GM23338 (cell line): Measurements from ENCODE around the gene ABCA4. TPM values are rescaled to one million over a fixed set of nuclear protein-coding genes. Genes with fewer than 3 reads are reported as not detected.

Experiments
- ATAC-seq: fragments of 200-7000 bp; cut with Tn5 transposase; 3 replicates; pipeline ENCODE4 v1.9.1; 2020
- DNase-seq: peaks from one replicate; pipeline ENCODE4 v3.0.0-alpha.2; 2015; ENCODE audit warnings: low spot score
- H2AFZ ChIP-seq: fragments of 200-600 bp; sonication (generic); 2 replicates; pipeline ENCODE4 v1.8.0; 2016; ENCODE audit warnings: antibody characterized with exemption, mild to moderate bottlenecking, moderate library complexity
- H3F3A ChIP-seq: fragments of 200-600 bp; sonication (generic); replicated peaks from 2 replicates; pipeline ENCODE4 v1.8.0; 2017; ENCODE audit warnings: antibody characterized with exemption, mixed run types, low read depth
- H3K27ac ChIP-seq: fragments of 200-600 bp; sonication (generic); 2 replicates; pipeline ENCODE4 v1.6.1; 2016; ENCODE audit warnings: low read depth
- H3K27me3 ChIP-seq: fragments of 200-600 bp; sonication (generic); 2 replicates; pipeline ENCODE4 v1.8.0; 2016; ENCODE audit warnings: mild to moderate bottlenecking, mixed run types, moderate library complexity; ENCODE audit not compliant: insufficient read depth
- H3K36me3 ChIP-seq: fragments of 200-600 bp; sonication (generic); 2 replicates; pipeline ENCODE4 v1.8.0; 2016; ENCODE audit warnings: mild to moderate bottlenecking; ENCODE audit not compliant: insufficient read depth
- H3K4me1 ChIP-seq: fragments of 200-600 bp; sonication (generic); 2 replicates; pipeline ENCODE4 v1.8.0; 2016; ENCODE audit warnings: mild to moderate bottlenecking, moderate library complexity; ENCODE audit not compliant: insufficient read depth
- H3K4me2 ChIP-seq: fragments of 200-600 bp; sonication (generic); 2 replicates; pipeline ENCODE4 v1.7.1; 2017; ENCODE audit warnings: mixed run types
- H3K4me3 ChIP-seq: fragments of 200-600 bp; sonication (generic); 2 replicates; pipeline ENCODE4 v1.6.1; 2016; ENCODE audit warnings: mixed run types
- H3K79me2 ChIP-seq: fragments of 200-600 bp; sonication (generic); replicated peaks from 2 replicates; pipeline ENCODE4 v1.8.0; 2017; ENCODE audit warnings: mild to moderate bottlenecking; ENCODE audit not compliant: insufficient read depth
- H3K9me2 ChIP-seq: fragments of 200-600 bp; sonication (generic); 2 replicates; pipeline ENCODE4 v1.8.0; 2017; ENCODE audit not compliant: insufficient read depth
- H4K20me1 ChIP-seq: fragments of 200-600 bp; sonication (generic); replicated peaks from 2 replicates; pipeline ENCODE4 v1.8.0; 2017; ENCODE audit warnings: mild to moderate bottlenecking; ENCODE audit not compliant: insufficient read depth
- H3K27ac Mint-ChIP-seq: 2 replicates; pipeline ENCODE4 v1.8.0; 2020; ENCODE audit warnings: inconsistent platforms, mild to moderate bottlenecking, moderate library complexity, mixed read lengths
- H3K27me3 Mint-ChIP-seq: 3 replicates; pipeline ENCODE4 v1.8.0; 2022; ENCODE audit warnings: low read depth, mild to moderate bottlenecking, moderate library complexity, mixed read lengths, inconsistent platforms; ENCODE audit not compliant: insufficient read depth, poor library complexity
- H3K36me3 Mint-ChIP-seq: 3 replicates; pipeline ENCODE4 v1.8.0; 2021; ENCODE audit warnings: low read depth, mild to moderate bottlenecking, inconsistent platforms, moderate library complexity, mixed read lengths
- H3K4me1 Mint-ChIP-seq: 3 replicates; pipeline ENCODE4 v1.8.0; 2020; ENCODE audit warnings: mild to moderate bottlenecking, inconsistent platforms, mixed read lengths
- H3K4me3 Mint-ChIP-seq: 3 replicates; pipeline ENCODE4 v1.8.0; 2021; ENCODE audit warnings: moderate library complexity, mild to moderate bottlenecking, inconsistent platforms, mixed read lengths
- H3K9me3 Mint-ChIP-seq: 3 replicates; pipeline ENCODE4 v1.8.0; 2020; ENCODE audit warnings: moderate library complexity, mild to moderate bottlenecking, inconsistent platforms, mixed read lengths
- ETS1 ChIP-seq: IDR thresholded peaks from 2 replicates; pipeline ENCODE4 v1.6.1; 2016; ENCODE audit warnings: antibody characterized with exemption
- EZH2phosphoT487 ChIP-seq: fragments of 200-600 bp; sonication (generic); IDR thresholded peaks from one replicate; pipeline ENCODE4 v1.8.1; 2018; ENCODE audit warnings: antibody characterized with exemption; ENCODE audit not compliant: unreplicated experiment
- NANOG ChIP-seq: IDR thresholded peaks from 2 replicates; pipeline ENCODE4 v1.6.1; 2016; ENCODE audit warnings: antibody characterized with exemption, borderline replicate concordance
- POLR2AphosphoS5 ChIP-seq: IDR thresholded peaks from 2 replicates; pipeline ENCODE4 v1.6.1; 2016; ENCODE audit warnings: antibody characterized with exemption, low read depth
- REST ChIP-seq: IDR thresholded peaks from one replicate; pipeline ENCODE4 v1.6.1; 2018; ENCODE audit warnings: antibody characterized with exemption; ENCODE audit not compliant: unreplicated experiment
- STAT1 ChIP-seq: IDR thresholded peaks from one replicate; pipeline ENCODE4 v1.6.1; 2016; ENCODE audit warnings: antibody characterized with exemption; ENCODE audit not compliant: unreplicated experiment
- polyA plus RNA-seq: library from polyadenylated mRNA; unstranded; fragments of >200 nt; fragmentation: Nextera tagmentation; extraction: Ambion mirVana; gene quantifications from 2 replicates; pipeline ENCODE4 v1.2.1, GENCODE V29; 2016
- total RNA-seq: library from RNA; depleted of rRNA; stranded (reverse); fragments of >200 nt; shearing (Covaris generic); gene quantifications from 2 replicates; pipeline ENCODE4 v1.2.3, GENCODE V29; 2014

ABCA4 gene
- total and polyA plus RNA-seq, 2 experiments from 2014 or later: not detected

GRCh38 chr1:94081566-94082344, 39.2 kb downstream of the ABCA4 start:
- TF ChIP-seq EZH2phosphoT487: no peak
- no peak overlapping the region for H3K4me3 ChIP-seq
- DNase-seq: no peak
- H3K4me3 Mint-ChIP-seq: no peak overlapping the region
- peaks cover 6% of the 10 kb centered on the region; the same call in 2 of the 3 replicates for H3K4me1 Mint-ChIP-seq
- no peaks in the 10 kb centered on the region for H3K27me3 ChIP-seq
- H2AFZ ChIP-seq: no peak overlapping the region
- no peaks in the 10 kb centered on the region for H3K36me3 Mint-ChIP-seq
- H3K27ac Mint-ChIP-seq: no peak overlapping the region
- ATAC-seq: no peak
- H3K9me3 Mint-ChIP-seq: no peaks in the 10 kb centered on the region
- no peak overlapping the region for H3K27ac ChIP-seq
- no peaks in the 10 kb centered on the region for H3F3A ChIP-seq
- H3K4me1 ChIP-seq: peaks cover 8% of the 10 kb centered on the region; the same call in 1 of the 2 replicates
- no peaks in the 10 kb centered on the region for H4K20me1 ChIP-seq
- H3K79me2 ChIP-seq: no peaks in the 10 kb centered on the region
- no peaks in the 10 kb centered on the region for H3K36me3 ChIP-seq
- H3K4me2 ChIP-seq: no peak overlapping the region
- H3K9me2 ChIP-seq: no peaks in the 10 kb centered on the region
- no peaks in the 10 kb centered on the region for H3K27me3 Mint-ChIP-seq

- Histone ChIP-seq H3K9me2 (no peaks in the 10 kb centered on the region), H3K36me3 (no peaks in the 10 kb centered on the region), H4K20me1 (no peaks in the 10 kb centered on the region), H2AFZ (no peak overlapping the region), H3K4me3 (no peak overlapping the region), H3F3A (no peaks in the 10 kb centered on the region), H3K27ac (no peak overlapping the region), H3K4me2 (no peak overlapping the region), H3K27me3 (no peaks in the 10 kb centered on the region), H3K4me1 (peaks cover 8% of the 10 kb centered on the region; the same call in 1 of the 2 replicates), H3K79me2 (no peaks in the 10 kb centered on the region)
- Mint-ChIP-seq H3K27me3 (no peaks in the 10 kb centered on the region), H3K4me1 (peaks cover 6% of the 10 kb centered on the region; the same call in 2 of the 3 replicates), H3K9me3 (no peaks in the 10 kb centered on the region), H3K36me3 (no peaks in the 10 kb centered on the region), H3K4me3 (no peak overlapping the region), H3K27ac (no peak overlapping the region)
- TF ChIP-seq NANOG (no peak), STAT1 (no peak), REST (no peak), ETS1 (no peak), POLR2AphosphoS5 (no peak)
- ATAC-seq (no peak), DNase-seq (no peak)
Observed at GRCh38 chr1:94079989-94080388, 41.0 kb downstream of the ABCA4 start.
